Neuronal stem cell (in vitro differentiated cells): ENCODE results near the gene MFN2.
A peak's percentile ranks its signal among the peaks of the same experiment; 100 is the strongest.

ENCODE experiments used
- DNase-seq: peaks from one replicate; pipeline ENCODE4 v3.0.0-alpha.2; 2013; ENCODE audit warnings: low spot score
- H2AFZ ChIP-seq: one replicate; pipeline ENCODE4 v1.6.1; 2013; ENCODE audit warnings: mild to moderate bottlenecking, low read length, inconsistent platforms
- H2AK5ac ChIP-seq: 2 replicates; pipeline ENCODE4 v1.6.1; 2013; ENCODE audit warnings: low read depth, mild to moderate bottlenecking, inconsistent platforms, low read length, moderate library complexity, mixed read lengths
- H2BK120ac ChIP-seq: 2 replicates; pipeline ENCODE4 v1.6.1; 2013; ENCODE audit warnings: low read depth, mild to moderate bottlenecking, inconsistent platforms, low read length, moderate library complexity, mixed read lengths
- H2BK12ac ChIP-seq: one replicate; pipeline ENCODE4 v1.6.1; 2013; ENCODE audit warnings: low read length, inconsistent platforms
- H2BK15ac ChIP-seq: 2 replicates; pipeline ENCODE4 v1.6.1; 2013; ENCODE audit warnings: mild to moderate bottlenecking, low read length, inconsistent platforms, mixed read lengths
- H2BK5ac ChIP-seq: one replicate; pipeline ENCODE4 v1.6.1; 2013; ENCODE audit warnings: inconsistent platforms, mild to moderate bottlenecking, low read length, moderate library complexity
- H3K14ac ChIP-seq: one replicate; pipeline ENCODE4 v1.6.1; 2013; ENCODE audit warnings: low read length, inconsistent platforms
- H3K18ac ChIP-seq: 2 replicates; pipeline ENCODE4 v1.6.1; 2013; ENCODE audit warnings: low read length, inconsistent platforms
- H3K23ac ChIP-seq: 2 replicates; pipeline ENCODE4 v1.6.1; 2013; ENCODE audit warnings: low read depth, mild to moderate bottlenecking, mixed read lengths, low read length, inconsistent platforms; ENCODE audit not compliant: poor library complexity
- H3K27ac ChIP-seq: replicated peaks from 3 replicates; pipeline ENCODE4 v1.5.1; 2013; ENCODE audit warnings: low read length, inconsistent platforms
- H3K27me3 ChIP-seq, 3 experiments: 2 replicates each; pipeline ENCODE4 v1.6.1; 2013; ENCODE audit warnings: low read length in 3 of 3, mild to moderate bottlenecking in 2 of 3, inconsistent platforms in 1 of 3, low read depth in 1 of 3, mixed read lengths in 1 of 3, moderate library complexity in 1 of 3; ENCODE audit not compliant: control insufficient read depth in 3 of 3, insufficient read depth in 3 of 3
- H3K36me3 ChIP-seq, 2 donors: replicated peaks in 1 of 2; 2 replicates each; pipeline ENCODE4 v1.6.1; 2013; ENCODE audit warnings: low read length in 2 of 2; ENCODE audit not compliant: control insufficient read depth in 2 of 2, insufficient read depth in 2 of 2
- H3K4ac ChIP-seq: 2 replicates; pipeline ENCODE4 v1.6.1; 2013; ENCODE audit warnings: inconsistent platforms, mild to moderate bottlenecking, low read length, moderate library complexity
- H3K4me1 ChIP-seq, 2 donors: 1 replicate in 1 of 2; 2 replicates in 1 of 2; pipeline ENCODE4 v1.6.1; 2013; ENCODE audit warnings: low read length in 2 of 2, low read depth in 1 of 2; ENCODE audit not compliant: control insufficient read depth in 2 of 2, insufficient read depth in 1 of 2
- H3K4me2 ChIP-seq: one replicate; pipeline ENCODE4 v1.6.1; 2013; ENCODE audit warnings: mild to moderate bottlenecking, low read length, inconsistent platforms; ENCODE audit not compliant: insufficient read depth, poor library complexity, severe bottlenecking
- H3K4me3 ChIP-seq, 2 donors: 2 replicates each; pipeline ENCODE4 v1.5.1; 2013; ENCODE audit warnings: low read length in 2 of 2, mild to moderate bottlenecking in 2 of 2, inconsistent platforms in 1 of 2, moderate library complexity in 1 of 2
- H3K79me1 ChIP-seq: one replicate; pipeline ENCODE4 v1.6.1; 2013; ENCODE audit warnings: low read depth, mild to moderate bottlenecking, inconsistent platforms, low read length, moderate library complexity
- H3K9ac ChIP-seq: one replicate; pipeline ENCODE4 v1.6.1; 2013; ENCODE audit warnings: mild to moderate bottlenecking, low read depth, low read length, inconsistent platforms; ENCODE audit not compliant: poor library complexity
- H3K9me3 ChIP-seq, 2 donors: replicated peaks in 1 of 2; 2 replicates each; pipeline versions ENCODE3 to v1.6.1; 2013; ENCODE audit warnings: low read length in 2 of 2, mild to moderate bottlenecking in 2 of 2, inconsistent platforms in 1 of 2, low read depth in 1 of 2, mixed read lengths in 1 of 2, moderate library complexity in 1 of 2; ENCODE audit not compliant: control insufficient read depth in 2 of 2, insufficient read depth in 1 of 2
- H4K8ac ChIP-seq: one replicate; pipeline ENCODE4 v1.6.1; 2013; ENCODE audit warnings: low read depth, mild to moderate bottlenecking, inconsistent platforms, low read length, moderate library complexity
- H4K91ac ChIP-seq: one replicate; pipeline ENCODE4 v1.6.1; 2013; ENCODE audit warnings: low read length, low read depth, mild to moderate bottlenecking, inconsistent platforms; ENCODE audit not compliant: poor library complexity
- WGBS, 2 donors: extraction: QIAGEN DNeasy Blood & Tissue Kit; methylation state at CpG; one replicate each; pipeline ENCODE4 v1.1.7; 2013; ENCODE audit warnings: missing lambda C conversion rate in 2 of 2, mixed read lengths in 1 of 2; ENCODE audit not compliant: insufficient read length in 2 of 2, insufficient replicate concordance in 1 of 2; ENCODE audit errors: extremely low coverage in 2 of 2; 5-methylcytosine and 5-hydroxymethylcytosine counted together

The MFN2 gene

GRCh38 chr1:12051361-12051760 is 71.1 kb downstream of the MFN2 start:
- Histone ChIP-seq H3K4me2 (no peak overlapping the region), H2BK15ac (no peak overlapping the region), H3K14ac (no peak overlapping the region), H2BK12ac (no peak overlapping the region), H3K36me3 (peaks cover 0 to 2% of the 10 kb centered on the region in 2 donors), H4K91ac (no peak overlapping the region), H3K4me1 (peaks cover 9 to 23% of the 10 kb centered on the region in 2 donors), H3K79me1 (no peaks in the 10 kb centered on the region), H3K9me3 (peaks cover 0 to 6% of the 10 kb centered on the region in 2 donors), H3K23ac (no peak overlapping the region), H3K27ac (no peak overlapping the region), H3K27me3 (peaks cover 0 to 9% (median 3%) of the 10 kb centered on the region in 3 experiments), H2BK5ac (no peak overlapping the region), H2AFZ (no peak overlapping the region), H3K4ac (no peak overlapping the region), H2AK5ac (no peak overlapping the region), H4K8ac (no peak overlapping the region), H2BK120ac (no peak overlapping the region), H3K9ac (no peak overlapping the region), H3K18ac (no peak overlapping the region), H3K4me3 (no peak overlapping the region)
- whole genome bisulfite sequencing, 2 donors, result no CpG with 5 or more reads among the region's 1 CpG
- no peak for DNase-seq

GRCh38 chr1:12052008-12052573 is 71.8 kb downstream of the MFN2 start:
- Histone ChIP-seq H3K27me3 (peaks cover 0 to 9% (median 0%) of the 10 kb centered on the region in 3 experiments), H3K4me2 (no peak overlapping the region), H3K79me1 (no peaks in the 10 kb centered on the region), H3K14ac (no peak overlapping the region), H2BK5ac (peak overlapping the region; percentile 0), H3K36me3 (no peaks in the 10 kb centered on the region), H2BK12ac (no peak overlapping the region), H3K27ac (no peak overlapping the region), H3K4ac (no peak overlapping the region), H4K91ac (no peak overlapping the region), H2BK15ac (peak overlapping the region; percentile 56), H3K18ac (peak overlapping the region; percentile 72), H3K9ac (no peak overlapping the region), H3K4me3 (no peak overlapping the region), H3K23ac (peak overlapping the region; percentile 22), H2BK120ac (no peak overlapping the region), H2AFZ (peak overlapping the region; percentile 85), H3K9me3 (peaks cover 0 to under 1% of the 10 kb centered on the region in 2 donors), H2AK5ac (peak overlapping the region; percentile 24), H3K4me1 (peaks cover 5 to 21% of the 10 kb centered on the region in 2 donors), H4K8ac (no peak overlapping the region)
- DNase-seq, result no peak
- WGBS, 2 donors, result no CpG with 5 or more reads among the region's 9 CpGs

GRCh38 chr1:12052997-12053686 is 72.9 kb downstream of the MFN2 start:
- H3K4ac ChIP-seq, result no peak overlapping the region
- H3K9me3 ChIP-seq, result no peaks in the 10 kb centered on the region
- DNase-seq, result no peak
- WGBS, 2 donors, result no CpG with 5 or more reads among the region's 14 CpGs
- peaks cover 0 to 9% (median 0%) of the 10 kb centered on the region in 3 experiments for H3K27me3 ChIP-seq
- peak overlapping the region; percentile 27 for H3K18ac ChIP-seq
- H3K4me3 ChIP-seq, result no peak overlapping the region
- H2BK5ac ChIP-seq, result no peak overlapping the region
- H2AFZ ChIP-seq, result no peak overlapping the region
- peaks cover 5 to 21% of the 10 kb centered on the region in 2 donors for H3K4me1 ChIP-seq
- H3K79me1 ChIP-seq, result no peaks in the 10 kb centered on the region
- H2BK12ac ChIP-seq, result no peak overlapping the region
- H2BK120ac ChIP-seq, result no peak overlapping the region
- H3K9ac ChIP-seq, result no peak overlapping the region
- no peak overlapping the region for H3K14ac ChIP-seq
- H2AK5ac ChIP-seq, result peak overlapping the region; percentile 49
- no peak overlapping the region for H4K91ac ChIP-seq
- H3K23ac ChIP-seq, result no peak overlapping the region
- no peak overlapping the region for H3K4me2 ChIP-seq
- no peak overlapping the region for H2BK15ac ChIP-seq
- no peak overlapping the region for H3K27ac ChIP-seq
- H4K8ac ChIP-seq, result no peak overlapping the region
- H3K36me3 ChIP-seq, result no peaks in the 10 kb centered on the region

GRCh38 chr1:12053752-12054548 is 73.7 kb downstream of the MFN2 start:
- Histone ChIP-seq H2AFZ (peak overlapping the region; percentile 67), H3K27ac (no peak overlapping the region), H3K4me3 (no peak overlapping the region), H3K27me3 (peaks cover 0 to 9% (median 0%) of the 10 kb centered on the region in 3 experiments), H3K23ac (no peak overlapping the region), H3K14ac (no peak overlapping the region), H4K91ac (no peak overlapping the region), H2AK5ac (peak overlapping the region; percentile 49), H3K4me2 (no peak overlapping the region), H4K8ac (no peak overlapping the region), H3K9ac (no peak overlapping the region), H3K18ac (peak overlapping the region; percentile 27), H2BK120ac (no peak overlapping the region), H3K4ac (no peak overlapping the region), H2BK15ac (no peak overlapping the region), H3K9me3 (no peaks in the 10 kb centered on the region), H2BK5ac (no peak overlapping the region), H3K79me1 (no peaks in the 10 kb centered on the region), H2BK12ac (no peak overlapping the region), H3K36me3 (no peaks in the 10 kb centered on the region), H3K4me1 (peaks cover 5 to 21% of the 10 kb centered on the region in 2 donors)
- WGBS, 2 donors, result no CpG with 5 or more reads among the region's 13 CpGs
- DNase-seq, result no peak
